GM18520 (cell line): ENCODE measurements around the gene ANKS1B.

Source experiments
- ATAC-seq: cut with Tn5 transposase; IDR thresholded peaks from one replicate; pipeline ENCODE4 v1.9.1; 2021; ENCODE audit not compliant: unreplicated experiment

The ANKS1B gene

DNA sequence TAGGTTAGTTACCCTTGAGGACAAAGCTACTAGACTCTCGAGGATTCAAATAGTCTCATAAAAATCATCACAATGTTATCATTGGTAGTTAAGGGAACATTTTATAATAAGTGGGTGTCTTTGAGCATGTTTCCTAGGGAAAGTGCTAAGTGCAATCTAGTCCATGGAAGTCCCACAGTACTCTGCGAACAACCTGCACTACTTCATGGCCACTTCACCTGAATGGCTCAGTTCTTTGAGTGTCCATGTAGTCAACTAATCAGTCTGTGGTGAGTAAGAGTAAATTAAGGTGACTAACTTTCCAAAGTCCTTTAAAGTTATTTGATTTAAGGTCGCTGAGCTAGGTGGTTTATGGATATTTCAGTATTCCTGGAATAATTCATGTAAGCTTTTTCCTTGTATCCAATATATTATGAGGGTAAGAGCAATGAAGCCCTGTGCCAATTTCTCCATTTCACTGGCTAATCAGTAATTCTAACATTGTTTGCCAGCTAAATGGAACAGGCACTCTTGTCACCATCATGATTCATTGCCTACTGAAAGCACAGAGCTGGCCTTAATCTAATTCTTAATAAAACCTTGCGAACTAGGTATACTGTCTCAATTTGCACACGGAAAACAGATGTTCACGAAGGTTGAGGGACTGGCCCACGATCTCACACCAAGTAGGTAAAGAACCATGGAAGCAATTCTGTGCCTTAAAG lies 844.6 kb downstream of the ANKS1B start:
- ATAC-seq: no peak

DNA sequence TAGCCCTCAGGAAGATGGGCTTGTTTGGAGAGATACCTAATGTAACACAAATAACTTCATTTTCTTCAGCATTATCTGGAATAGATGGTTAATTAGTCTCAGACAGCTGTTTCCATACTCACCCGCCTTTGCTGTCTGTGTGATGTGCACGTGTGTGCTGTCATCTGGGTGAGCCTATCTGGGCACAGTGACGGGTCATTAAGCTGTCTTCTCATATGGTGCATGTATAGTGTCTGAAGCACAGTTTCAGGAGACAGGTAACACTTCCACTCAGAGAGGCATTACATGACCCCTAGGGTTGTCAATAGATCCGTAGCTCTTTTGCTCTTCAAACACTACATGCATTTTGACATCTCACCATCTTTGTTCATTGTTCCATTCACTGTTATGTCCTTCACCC lies 846.3 kb downstream of the ANKS1B start:
- ATAC-seq: no peak

DNA sequence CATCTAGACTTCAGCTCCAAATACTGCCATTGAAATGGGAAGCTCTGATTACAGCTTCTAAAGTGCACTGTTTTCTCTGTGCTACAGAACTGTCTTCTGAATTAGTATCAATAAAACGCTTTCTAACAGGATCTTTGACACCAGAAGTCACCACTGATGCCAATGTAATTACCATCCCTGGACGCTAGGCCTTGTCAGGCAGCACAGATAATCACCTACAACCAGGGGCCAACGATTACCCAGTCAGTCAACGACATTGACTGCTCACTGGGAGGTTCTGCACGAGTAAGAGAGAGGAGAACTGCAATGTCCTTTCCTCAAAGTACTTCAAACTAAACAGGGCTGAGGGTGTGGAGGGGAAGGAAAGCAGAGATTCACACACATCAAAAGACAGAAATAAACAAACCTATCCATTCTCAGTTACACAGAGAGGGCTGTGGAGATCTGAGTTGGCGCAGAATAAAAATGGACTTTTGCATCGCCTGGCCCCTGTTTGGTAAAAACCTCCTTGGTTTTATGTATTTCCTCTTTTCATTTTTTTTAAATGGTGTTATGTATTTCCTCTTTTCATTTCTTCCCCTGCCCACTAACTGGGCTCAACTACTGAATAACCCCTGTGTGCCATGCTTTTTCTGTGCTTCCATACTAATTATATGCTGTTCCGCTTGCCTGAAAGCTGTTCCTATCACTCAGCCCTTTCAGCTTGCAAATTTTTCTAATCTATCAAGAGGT lies 847.4 kb downstream of the ANKS1B start:
- ATAC-seq: no peak

DNA sequence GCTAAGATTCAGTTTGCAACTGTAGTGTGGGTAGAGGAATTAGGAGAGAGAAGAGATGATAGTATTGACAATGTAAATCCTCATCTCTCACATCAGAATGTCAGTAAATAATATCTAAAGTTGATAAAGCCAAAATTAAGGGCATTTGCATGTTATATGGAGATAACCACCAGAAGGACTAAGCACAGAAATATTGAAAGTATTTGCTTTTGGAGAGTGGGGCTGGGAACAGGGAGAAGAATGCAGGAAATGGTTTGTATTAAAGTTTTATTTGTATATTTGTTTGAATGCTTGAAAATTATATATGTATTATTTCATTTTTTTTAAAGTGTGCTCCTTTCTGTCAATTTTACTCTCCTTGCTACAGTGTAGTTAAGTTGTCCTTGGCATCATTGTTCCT lies 848.2 kb downstream of the ANKS1B start:
- no peak for ATAC-seq

DNA sequence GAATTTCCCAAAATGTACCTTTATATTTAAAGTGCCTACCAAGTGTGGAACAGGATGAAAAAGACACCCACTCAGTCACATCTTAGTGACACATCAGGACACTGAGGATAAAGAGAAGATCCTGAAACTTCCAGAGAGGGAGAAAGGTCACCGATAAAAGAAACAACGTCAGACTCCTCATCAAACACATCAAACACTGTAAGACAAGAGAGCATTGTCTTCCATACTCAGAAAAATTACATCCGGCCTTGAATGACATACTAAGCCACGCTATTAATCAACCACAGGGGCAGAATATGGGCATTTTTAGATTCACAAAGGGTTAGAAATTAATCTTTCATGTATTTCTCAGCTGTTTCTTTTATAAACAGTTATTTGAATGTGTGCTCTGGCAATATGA lies 849.4 kb downstream of the ANKS1B start:
- no peak for ATAC-seq

DNA sequence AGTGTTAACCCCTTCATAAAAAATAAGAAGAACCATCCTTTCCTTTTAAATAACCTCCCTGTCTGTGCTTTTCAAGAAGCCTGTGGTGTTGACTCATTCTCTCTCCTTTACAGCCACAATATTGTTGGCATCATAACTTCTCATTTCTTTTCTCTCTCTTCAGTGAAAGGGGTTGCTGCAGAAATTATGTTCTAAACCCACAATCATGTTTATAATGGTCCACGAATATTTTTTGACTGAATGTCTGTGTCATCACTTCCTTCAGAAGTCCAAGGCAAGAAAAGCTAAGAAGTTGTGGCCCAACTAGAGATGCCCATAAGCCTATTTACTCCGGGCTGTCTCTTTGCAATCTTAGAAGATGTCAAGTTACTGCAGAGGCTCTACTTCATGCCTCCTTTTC lies 851.3 kb downstream of the ANKS1B start:
- no peak for ATAC-seq

DNA sequence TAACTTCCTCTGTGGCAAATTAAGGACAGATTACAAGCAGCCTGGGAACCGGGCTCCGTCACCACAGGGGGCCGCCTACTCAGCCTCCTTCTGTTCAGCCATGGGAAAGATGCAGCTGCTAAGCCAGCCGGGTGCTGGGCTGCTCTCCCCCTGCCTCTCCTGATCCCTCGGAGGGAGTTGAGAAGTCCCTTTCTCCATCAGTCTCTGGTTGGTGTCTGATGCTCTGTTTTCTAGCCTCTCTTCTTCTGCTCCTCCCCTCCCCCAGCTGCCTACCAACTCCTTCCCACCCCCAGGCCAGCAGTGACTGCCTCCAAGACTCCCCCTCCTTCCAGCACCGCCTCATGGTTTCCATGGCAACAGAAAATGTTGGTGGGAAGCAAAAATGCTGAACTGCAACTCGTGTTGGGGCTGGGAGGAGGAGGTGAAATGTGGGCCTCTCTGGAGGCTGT lies 853.0 kb downstream of the ANKS1B start:
- ATAC-seq: no peak

DNA sequence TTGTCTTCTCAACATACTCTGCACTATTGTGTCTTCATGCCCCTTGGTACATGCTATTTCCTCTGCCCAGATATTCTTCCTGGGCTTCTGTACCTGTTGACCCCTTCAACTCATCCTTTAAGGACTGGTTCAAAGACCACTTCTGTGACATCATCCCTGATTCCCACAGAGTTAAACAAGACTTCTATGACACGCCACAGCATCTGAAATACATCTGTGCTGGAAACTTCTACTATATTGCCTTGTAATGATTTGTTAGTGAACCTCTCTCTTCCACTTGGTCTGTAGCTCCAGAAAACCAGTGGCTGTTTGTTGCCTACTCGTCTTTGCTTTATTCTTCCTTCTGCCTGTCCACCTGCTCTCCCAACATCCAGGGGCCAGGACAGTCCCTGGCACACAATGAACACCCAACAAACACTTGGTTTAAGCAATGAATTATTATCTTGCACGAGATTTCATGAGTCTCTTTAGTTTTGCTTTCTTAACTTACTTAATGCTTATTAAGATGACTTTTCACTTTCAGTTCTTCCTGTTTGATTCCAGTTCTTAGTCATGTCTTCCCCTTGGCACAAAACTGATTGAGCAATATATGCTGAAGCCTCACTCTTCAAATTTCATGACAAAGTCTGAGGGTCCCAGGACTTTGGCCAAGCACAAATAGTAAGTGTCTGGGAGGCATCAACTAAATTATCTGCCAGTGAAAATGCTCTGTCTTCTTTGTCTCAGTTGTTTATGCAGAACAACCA lies 853.8 kb downstream of the ANKS1B start:
- peak; percentile 94 for ATAC-seq

DNA sequence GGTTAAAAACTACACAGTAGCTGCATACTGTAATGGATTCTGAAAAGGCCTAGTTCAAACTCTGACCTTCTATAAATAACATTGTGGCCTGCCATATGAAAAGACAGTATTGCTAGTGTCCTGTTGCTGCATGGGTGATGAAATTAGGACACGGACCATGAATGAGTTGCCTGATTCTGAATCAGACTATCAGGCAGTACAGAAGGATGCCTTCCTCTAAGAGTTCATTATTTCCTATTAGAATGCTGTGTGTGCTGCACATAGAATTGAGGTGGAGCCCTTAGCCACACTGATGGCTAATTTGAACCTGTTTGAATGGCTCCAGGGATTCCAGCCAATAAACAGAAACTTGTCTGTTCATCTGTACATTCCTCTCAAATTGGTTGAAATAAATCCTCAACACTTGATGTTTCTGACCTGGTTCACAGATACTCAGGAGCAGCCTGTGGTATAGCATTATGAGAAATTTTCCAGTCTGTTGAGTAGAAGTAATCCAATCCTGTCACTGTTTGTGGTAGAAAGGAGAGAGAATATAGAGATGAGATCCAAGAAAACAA lies 856.4 kb downstream of the ANKS1B start:
- no peak for ATAC-seq

DNA sequence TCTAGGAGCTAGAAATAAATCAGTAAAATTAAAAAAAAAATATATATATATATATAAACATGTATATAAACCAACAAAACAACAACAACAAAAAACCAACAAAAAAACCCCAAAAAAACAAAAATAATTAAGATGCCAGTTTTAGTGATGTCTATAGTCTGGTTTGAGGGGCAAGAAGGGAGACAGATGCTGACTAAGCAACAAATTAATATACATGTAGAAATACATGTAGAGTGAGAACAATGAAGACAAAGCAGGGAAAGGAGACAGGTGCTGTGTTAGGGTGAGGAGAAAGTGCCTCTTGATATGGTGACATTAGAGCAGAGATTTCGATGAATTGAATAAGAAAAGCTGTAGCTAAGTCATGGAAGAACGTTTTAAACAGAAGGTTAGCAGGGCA lies 861.8 kb downstream of the ANKS1B start:
- ATAC-seq: no peak

DNA sequence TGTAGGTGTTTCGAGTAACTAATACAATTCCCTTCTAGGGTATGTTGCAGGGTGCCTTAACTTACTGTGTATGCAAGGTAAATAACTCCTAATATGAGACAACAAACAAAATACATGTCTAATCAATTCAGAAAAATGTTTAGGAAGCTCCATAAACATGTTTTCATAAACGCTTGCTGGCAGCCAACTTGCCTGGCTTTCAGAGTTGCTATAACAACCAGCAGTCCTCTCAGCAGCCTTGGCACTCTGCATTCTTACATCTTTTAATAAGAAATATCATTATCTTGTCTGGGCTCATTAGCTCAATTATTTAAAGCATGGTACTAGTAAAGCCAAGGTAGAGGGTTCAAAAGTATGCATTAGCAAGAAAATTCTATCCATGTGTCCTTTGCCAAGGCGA lies 862.2 kb downstream of the ANKS1B start:
- ATAC-seq: no peak

DNA sequence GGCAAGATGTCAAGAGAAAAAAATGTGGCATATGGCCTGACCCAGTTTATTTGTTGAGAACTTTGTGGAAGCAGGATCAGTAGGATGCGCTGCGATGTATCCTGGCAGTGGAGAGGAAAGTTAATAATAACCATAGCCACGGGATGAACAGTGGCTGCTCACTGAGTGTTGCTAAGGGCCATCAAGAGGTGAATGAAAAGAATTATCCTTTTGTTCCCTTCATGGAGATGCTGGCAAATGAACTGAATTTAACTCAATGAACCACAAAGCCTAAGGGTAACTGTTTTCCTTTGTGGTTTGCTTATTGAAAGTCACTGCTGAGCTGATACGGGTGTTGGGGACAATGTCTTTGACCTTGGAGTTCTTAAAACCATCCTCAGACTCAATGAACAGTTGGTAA lies 863.2 kb downstream of the ANKS1B start:
- no peak for ATAC-seq

DNA sequence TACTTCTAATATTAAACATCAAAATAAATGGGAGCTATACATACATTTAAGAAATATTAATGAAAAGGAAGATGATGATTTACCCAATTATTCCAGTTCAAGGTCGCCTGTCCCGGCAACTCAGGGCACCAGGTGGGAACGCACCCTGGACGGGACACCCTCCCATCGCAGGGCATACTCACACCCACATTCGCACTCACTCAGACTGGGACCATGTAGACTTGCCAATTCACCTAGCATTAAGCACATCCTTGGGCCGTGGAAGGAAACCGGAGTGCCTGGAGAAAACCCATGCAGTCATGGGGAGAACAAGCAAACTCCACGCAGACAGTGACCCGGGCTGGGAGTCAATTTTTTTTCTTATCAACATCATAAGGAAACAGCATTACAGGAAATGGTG lies 864.8 kb downstream of the ANKS1B start:
- no peak for ATAC-seq

DNA sequence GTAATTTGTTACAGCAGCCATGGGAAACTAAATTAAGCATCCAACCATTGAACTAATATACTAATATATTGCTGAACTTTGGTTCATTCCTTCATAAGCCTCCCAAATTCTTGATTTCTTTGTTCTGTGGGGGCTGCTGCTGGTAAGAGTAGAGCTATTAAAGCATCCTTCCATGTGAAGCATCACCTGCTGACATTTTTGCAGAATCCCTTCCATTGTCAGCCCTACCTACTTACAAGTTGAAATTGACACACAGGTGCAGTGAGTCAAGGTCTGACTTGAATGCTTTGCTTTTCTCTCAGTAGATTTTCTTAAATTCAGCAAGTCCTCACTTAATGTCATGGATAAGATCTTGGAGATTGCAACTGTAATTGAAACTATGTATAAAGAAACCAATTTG lies 865.3 kb downstream of the ANKS1B start:
- ATAC-seq: no peak

DNA sequence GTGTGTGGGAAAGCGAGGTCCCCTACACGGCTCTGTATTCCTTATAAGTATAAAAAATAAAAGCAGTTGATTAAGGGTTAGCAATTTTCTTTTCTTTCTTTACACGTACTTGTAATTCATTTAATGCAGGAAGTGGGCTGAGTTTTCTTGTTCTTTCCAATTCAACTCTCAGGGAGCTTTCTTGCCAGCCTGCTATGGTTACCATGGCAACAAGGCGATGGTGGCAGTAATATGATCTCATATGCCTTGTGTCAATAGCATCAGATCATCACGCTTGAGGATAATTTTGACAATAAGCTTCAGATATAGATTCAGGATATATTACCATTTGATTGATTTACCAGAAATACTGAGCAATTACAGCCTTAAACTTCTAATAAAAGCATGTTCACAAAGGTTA lies 873.1 kb downstream of the ANKS1B start:
- ATAC-seq: no peak

DNA sequence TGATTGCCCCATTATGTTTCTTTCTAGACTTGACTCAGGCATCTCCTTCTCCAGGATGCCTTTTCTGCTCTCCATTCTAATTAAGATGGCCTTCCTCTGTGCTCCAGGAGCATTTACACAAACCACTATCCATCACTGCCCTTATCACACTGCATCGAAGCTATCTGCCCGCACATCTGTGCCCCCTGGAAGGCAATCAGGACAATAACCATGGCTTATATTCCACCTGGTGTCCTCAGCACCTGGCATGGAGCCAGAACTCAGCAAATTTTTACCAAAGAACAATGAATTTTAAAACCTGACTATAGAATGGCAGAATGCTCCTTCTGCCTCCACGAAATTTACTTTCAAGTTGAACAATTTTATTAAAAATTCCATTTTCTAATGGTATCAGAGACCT lies 873.9 kb downstream of the ANKS1B start:
- no peak for ATAC-seq

DNA sequence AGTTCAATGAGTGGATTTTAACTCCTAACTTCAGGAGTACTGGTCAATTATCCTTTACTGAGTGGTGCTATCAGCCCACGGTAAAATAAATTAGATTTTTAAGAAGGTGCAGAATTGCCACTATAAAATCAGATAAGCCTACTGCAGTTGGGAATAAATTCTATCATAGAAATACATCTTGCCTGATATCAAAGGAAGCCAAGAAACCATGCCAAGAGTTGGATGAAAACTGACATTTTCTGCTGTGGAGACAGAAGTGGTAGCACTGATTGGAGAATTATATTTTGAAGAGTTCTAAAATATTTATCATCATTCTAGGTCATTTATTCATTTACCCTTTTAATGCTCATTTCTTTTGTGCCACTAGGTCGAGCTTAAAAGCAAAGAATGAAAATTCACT lies 874.5 kb downstream of the ANKS1B start:
- no peak for ATAC-seq

DNA sequence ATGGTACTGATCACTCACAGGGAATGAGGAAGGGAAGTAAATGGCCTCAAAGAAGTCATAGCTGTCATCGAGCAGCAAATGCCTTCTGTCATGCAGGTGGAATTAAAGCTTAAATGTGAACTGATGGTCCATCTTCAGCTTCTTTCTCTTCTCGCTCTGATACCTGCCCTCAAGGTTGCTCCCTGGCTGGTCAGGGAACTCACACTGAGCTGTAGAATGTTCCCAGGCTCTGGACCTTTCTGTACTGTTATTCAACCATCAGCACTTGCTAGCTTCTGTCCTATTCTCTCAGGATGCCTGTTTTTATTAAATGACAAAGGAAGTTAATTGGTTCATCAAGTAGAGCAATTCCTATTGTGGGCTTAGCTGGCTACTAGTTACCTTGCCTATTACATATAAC lies 875.8 kb downstream of the ANKS1B start:
- no peak for ATAC-seq

DNA sequence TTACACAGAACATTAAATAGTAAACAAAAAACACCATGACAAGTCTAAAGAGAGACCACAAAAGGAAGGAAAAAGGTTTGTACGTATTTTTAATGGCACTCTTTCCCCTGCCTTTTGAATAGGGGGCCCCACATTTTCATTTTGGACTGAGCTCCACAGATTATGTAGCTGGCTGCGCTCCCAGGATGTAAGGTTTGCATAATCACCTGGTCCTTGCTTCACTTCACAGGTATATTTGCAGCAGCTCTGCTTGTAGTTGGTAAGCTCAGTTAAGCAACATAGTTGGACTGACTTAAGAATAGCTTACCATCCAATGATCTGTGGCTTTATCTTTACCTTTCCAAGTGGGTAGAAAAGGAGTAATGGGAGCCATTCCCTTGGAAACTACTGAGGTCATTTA lies 885.0 kb downstream of the ANKS1B start:
- no peak for ATAC-seq

DNA sequence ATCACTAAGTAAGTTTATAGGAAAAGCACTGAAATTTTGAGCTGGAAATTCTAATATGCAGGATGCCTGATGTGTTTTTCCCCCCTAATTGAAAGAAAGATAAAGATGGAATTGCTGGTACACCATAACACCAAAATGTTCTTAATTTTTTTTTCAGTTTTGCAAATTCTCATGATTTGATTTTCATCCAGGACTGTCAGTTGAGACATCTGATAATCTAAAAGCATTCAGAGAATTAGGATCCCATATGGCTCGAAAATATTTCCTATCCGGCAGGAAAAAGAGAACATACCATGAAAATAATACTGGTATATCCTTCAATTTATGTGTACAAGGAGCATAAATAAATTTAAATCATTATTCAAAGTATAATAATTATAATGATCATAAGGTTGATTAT lies 887.6 kb downstream of the ANKS1B start:
- ATAC-seq: no peak

DNA sequence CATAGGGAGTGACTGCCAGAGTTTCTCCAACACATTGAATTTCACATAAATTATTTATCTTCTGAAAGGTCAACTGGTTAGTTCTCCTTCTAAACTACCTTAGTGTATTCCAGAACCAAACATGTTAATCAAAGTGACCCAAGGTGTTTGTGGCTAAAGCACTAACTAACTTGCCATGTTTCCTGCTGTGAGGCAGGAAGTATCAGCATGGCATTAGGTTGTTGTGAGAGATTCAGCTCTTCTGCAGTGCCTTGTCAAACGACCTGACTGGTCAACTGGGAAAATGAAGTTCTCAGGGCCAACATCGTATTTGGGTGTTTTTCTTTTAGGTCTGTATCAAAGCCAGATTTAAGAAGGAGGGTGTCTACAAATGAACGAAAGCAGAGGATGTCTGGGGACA lies 891.6 kb downstream of the ANKS1B start:
- ATAC-seq: no peak
